Fibroblast of skin of abdomen (primary cell): ENCODE data around the gene OXSM.

ENCODE experiments used
- DNase-seq: peaks from one replicate; pipeline ENCODE4 v3.0.0-alpha.2; 2013

Gene OXSM

GRCh38 chr3:25804676-25805075 is 14.8 kb downstream of the OXSM start:
- no peak for DNase-seq

DNA sequence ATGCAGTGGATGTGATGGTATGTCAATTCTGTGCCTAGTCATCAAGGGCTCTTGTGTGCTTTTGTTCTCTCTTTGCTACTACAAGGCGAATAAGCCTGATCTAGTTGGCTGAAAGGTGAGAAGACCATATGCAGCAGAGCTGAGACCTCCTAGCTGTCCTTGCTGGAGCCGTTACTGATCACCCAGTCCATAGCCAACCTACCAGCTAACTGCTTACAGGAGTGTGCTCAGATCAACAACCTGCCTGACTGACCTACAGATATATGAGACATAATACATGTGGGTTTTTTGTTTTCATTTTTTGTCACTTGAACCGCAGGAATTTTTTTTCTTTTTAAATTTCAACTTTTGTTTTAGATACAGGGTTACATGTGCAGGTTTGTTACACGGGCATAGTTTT is 22.8 kb downstream of the OXSM start:
- no peak for DNase-seq

GRCh38 chr3:25817107-25817506 is 27.2 kb downstream of the OXSM start:
- no peak for DNase-seq

GRCh38 chr3:25817638-25818037 is 27.7 kb downstream of the OXSM start:
- DNase-seq, result no peak

GRCh38 chr3:25818335-25818734 is 28.4 kb downstream of the OXSM start:
- DNase-seq, result no peak

DNA sequence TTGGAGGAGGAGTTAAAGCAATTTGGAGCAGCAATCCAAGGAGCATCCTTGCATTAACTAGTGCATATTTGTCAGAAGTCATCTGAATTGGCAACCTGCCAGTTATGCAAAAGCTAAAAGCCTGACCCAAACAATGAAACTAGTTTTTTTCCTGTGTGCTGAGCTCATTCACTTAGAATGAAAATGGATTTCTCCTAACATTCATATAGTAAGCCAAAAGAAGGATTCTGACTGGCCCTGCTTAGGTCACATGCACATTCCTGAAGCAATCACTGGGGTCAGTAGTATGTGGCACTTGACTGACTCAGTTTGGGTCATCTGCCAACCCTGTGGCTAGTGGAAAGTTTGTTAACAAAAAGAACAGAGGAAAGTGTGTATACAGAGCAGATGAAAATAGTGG is 30.5 kb downstream of the OXSM start:
- DNase-seq, result peak; percentile 93

- DNase-seq, result no peak
Observed at GRCh38 chr3:25820816-25821486, 31.1 kb downstream of the OXSM start.

GRCh38 chr3:25821746-25822573 is 32.1 kb downstream of the OXSM start:
- no peak for DNase-seq

DNA sequence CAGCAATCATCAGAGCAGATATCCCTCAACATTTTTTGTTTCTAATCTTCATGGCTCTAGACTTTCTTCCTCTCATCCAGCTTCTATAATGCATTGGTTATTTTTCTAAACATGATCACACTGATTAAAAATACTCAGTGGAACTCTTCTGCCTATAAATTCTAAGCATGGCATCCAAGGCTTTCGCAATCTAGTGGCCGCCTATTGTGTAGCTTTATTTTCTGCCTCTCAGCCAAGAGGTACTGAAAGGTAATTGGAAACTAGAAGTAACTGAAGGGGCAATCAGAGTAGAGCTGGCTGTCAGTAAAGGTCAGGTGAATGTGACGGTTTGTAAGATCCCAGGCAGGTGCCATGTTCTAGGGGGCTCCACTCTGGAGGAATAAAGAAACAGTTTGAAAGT is 33.4 kb downstream of the OXSM start:
- no peak for DNase-seq

- no peak for DNase-seq
Observed at GRCh38 chr3:25826510-25826909, 36.6 kb downstream of the OXSM start.

DNA sequence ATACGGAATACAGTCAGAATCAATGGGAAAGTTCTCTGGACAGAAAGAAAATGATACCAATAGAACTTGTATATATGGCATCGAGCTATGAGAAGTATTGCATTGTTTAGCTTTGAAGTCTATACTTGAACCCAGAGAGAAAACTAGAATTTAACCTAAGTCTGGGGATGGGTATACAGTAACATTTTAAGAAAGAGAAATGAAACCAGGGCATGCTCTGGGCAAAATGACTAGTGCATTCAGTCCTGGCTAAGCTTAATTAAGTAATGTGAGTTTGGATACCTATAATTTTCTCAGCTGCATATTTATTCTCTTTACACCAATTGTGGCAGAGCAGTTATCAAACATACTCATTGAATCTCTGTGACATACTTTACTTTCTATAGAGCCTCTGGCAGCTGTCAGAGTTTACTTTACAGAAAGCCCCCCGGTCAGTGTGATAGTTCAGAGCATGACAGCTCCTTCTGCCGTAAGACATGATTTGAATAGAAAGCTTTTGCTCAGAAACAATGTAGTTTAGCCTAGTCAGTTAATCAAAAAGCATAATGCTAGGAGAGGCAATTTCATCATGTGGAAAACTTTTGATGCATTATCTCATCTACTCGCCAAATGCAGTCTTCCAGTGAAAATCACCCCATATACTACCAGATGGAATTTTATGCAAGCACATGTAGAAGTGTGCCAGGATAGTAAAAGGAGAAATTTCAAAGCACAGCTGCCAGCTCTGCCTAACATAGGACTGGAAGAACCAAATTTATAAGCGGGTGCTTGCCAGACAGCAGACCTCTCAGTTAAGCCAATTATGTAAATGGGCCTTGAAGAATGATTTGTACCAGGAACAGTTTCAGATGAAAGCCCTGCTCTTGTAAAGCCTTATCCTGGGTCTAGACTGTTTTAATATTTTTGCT is 40.7 kb downstream of the OXSM start:
- DNase-seq, result no peak

DNA sequence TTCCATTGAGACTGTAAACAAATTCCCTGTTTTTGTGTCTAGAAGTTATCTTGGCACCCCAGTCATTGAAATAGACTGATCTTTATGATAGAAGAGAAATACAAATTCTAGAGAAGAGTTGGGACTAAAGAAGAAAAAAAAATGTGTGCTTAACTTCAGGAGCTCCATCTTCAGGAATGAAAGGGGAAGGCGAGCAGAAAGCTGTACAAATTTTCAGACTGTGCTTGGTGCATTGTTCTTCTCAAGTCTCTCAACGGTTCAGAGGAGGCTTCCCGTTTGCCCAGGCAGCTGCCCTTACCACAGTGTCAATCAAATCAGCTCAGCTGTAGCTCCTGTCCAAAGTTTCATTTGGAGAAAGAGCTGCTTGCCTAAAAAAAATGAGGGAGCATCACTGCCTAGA is 41.7 kb downstream of the OXSM start:
- DNase-seq, result peak; percentile 32

- no peak for DNase-seq
Observed at GRCh38 chr3:25834346-25834745, 44.5 kb downstream of the OXSM start.

GRCh38 chr3:25836579-25836978 is 46.7 kb downstream of the OXSM start:
- DNase-seq, result no peak

GRCh38 chr3:25837038-25837437 is 47.1 kb downstream of the OXSM start:
- DNase-seq, result no peak

DNA sequence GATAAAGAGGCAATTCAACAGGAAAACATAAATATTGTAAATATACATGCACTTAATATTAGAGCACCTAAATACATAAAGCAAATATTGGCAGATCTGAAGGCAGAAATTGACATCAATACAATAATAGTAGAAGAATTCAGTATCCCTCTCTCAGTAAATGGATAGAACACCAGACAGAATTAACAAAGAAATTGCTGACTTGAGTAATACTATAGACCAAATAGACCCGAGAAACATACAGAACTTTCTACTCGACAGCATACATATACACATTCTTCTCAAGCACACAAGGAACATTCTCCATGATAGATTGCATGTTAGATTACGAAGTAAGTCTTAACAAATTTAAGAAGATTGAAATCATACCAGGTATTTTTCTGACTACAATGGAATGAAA is 50.2 kb downstream of the OXSM start:
- DNase-seq, result no peak

- peak; percentile 12 for DNase-seq
Observed at GRCh38 chr3:25843332-25843731, 53.4 kb downstream of the OXSM start.
